Esophagus squamous epithelium (tissue), 5 donors: ENCODE measurements around the gene SIAH3. TPM values are rescaled to one million over a fixed set of nuclear protein-coding genes. Genes with fewer than 3 reads are reported as not detected.

Experiments used
- DNase-seq: peaks from one replicate; lab custom pipeline; 2025; lab: John Stamatoyannopoulos, UW
- H3K27ac ChIP-seq, 4 donors: fragments of 200-600 bp; sonication (generic); one replicate each; pipeline ENCODE4 v1.5.1; 2016 to 2019; ENCODE audit warnings: mild to moderate bottlenecking in 1 of 4
- H3K27me3 ChIP-seq, 4 donors: fragments of 200-600 bp; sonication (generic); 1 replicate in 3 of 4; 2 replicates in 1 of 4; pipeline versions ENCODE4 v1.5.1 to v1.6.0; 2017 to 2021; ENCODE audit warnings: antibody characterized with exemption in 1 of 4
- H3K36me3 ChIP-seq, 3 donors: fragments of 200-600 bp; sonication (generic); one replicate each; pipeline ENCODE4 v1.5.1; 2016 to 2019
- H3K4me1 ChIP-seq, 3 donors: fragments of 200-600 bp; sonication (generic); one replicate each; pipeline ENCODE4 v1.5.1; 2017 to 2019
- H3K4me3 ChIP-seq, 4 donors: fragments of 200-600 bp; sonication (generic); 1 replicate in 3 of 4; 2 replicates in 1 of 4; pipeline ENCODE4 v1.5.1; 2016 to 2019; ENCODE audit warnings: mild to moderate bottlenecking in 2 of 4, moderate library complexity in 1 of 4
- H3K9me3 ChIP-seq, 3 donors: fragments of 200-600 bp; sonication (generic); one replicate each; pipeline ENCODE4 v1.5.1; 2016 to 2019
- POLR2A ChIP-seq, 4 donors: fragments of 450-650 bp; IDR thresholded peaks; one replicate each; pipeline ENCODE4 v1.6.1; 2017; ENCODE audit warnings: antibody characterized with exemption in 4 of 4, mild to moderate bottlenecking in 4 of 4, moderate library complexity in 3 of 4
- WGBS, 2 donors: methylation state at CpG; one replicate each; pipeline ENCODE4 v1.1.5; 2018; 5-methylcytosine and 5-hydroxymethylcytosine counted together
- intact Hi-C: fragments of 100-400 bp; cut with DNase I; formaldehyde crosslinking; loops from one replicate; pipeline ENCODE4 v1.15.0; 2022
- total RNA-seq, 4 donors: library from RNA; depleted of rRNA; stranded (reverse); fragments of >200 nt; gene quantifications; one replicate each; pipeline ENCODE4 v1.1.0, GENCODE V29; 2016
- TF ChIP-seq, protein P1 (sequence below), 6 experiments: fragments of 450-650 bp in 4 of 6; fragments of 200-600 bp in 2 of 6; sonication (generic) in 2 of 6; IDR thresholded peaks; one replicate each; pipeline ENCODE4 v1.5.1; 2016 to 2019; ENCODE audit warnings: antibody characterized with exemption in 6 of 6, mild to moderate bottlenecking in 4 of 6, moderate library complexity in 4 of 6
- donor health status: DM: yes; HTN: yes; CAD: no.

SIAH3 gene
- total RNA-seq, 4 donors from 2014 or later = 0.09 TPM; not detected in 3

DNA sequence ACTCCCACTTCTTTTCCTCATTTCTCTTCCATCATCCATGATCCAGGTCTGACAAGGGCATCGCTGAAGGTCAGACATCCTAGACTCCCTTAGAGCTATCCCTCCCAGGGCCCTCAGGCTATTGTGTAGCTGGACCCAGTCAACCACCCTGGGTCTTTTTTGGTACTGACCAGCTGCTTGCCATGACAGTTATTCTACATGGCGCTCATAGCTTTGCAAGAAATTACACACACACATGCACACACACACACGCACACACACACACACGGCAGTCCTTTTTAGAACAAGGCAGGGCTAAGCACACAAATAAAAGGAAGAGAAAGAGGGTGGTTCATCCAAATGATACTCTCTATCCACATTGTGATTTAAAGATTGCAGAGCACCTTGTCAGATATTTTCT is 18.3 kb downstream of the SIAH3 start:
- WGBS, 2 donors = 61 to 66% methylated on average over 3 to 4 of the region's 4 CpGs
- intact Hi-C loops = no loop called here
- Histone ChIP-seq H3K27me3 (no peaks in the 10 kb centered on the region), H3K4me1 (peaks cover 9 to 38% (median 18%) of the 10 kb centered on the region in 3 donors), H3K4me3 (no peak overlapping the region), H3K27ac (peak overlapping the region in 2 of 4 donors; percentile 29 to 36), H3K36me3 (no peaks in the 10 kb centered on the region), H3K9me3 (no peaks in the 10 kb centered on the region)
- no peak for TF ChIP-seq POLR2A (IDR thresholded peaks at IDR 0.05)
- TF ChIP-seq, protein P1, sequence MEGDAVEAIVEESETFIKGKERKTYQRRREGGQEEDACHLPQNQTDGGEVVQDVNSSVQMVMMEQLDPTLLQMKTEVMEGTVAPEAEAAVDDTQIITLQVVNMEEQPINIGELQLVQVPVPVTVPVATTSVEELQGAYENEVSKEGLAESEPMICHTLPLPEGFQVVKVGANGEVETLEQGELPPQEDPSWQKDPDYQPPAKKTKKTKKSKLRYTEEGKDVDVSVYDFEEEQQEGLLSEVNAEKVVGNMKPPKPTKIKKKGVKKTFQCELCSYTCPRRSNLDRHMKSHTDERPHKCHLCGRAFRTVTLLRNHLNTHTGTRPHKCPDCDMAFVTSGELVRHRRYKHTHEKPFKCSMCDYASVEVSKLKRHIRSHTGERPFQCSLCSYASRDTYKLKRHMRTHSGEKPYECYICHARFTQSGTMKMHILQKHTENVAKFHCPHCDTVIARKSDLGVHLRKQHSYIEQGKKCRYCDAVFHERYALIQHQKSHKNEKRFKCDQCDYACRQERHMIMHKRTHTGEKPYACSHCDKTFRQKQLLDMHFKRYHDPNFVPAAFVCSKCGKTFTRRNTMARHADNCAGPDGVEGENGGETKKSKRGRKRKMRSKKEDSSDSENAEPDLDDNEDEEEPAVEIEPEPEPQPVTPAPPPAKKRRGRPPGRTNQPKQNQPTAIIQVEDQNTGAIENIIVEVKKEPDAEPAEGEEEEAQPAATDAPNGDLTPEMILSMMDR (IDR thresholded peaks at IDR 0.05) = no peak
- DNase-seq = no peak

DNA sequence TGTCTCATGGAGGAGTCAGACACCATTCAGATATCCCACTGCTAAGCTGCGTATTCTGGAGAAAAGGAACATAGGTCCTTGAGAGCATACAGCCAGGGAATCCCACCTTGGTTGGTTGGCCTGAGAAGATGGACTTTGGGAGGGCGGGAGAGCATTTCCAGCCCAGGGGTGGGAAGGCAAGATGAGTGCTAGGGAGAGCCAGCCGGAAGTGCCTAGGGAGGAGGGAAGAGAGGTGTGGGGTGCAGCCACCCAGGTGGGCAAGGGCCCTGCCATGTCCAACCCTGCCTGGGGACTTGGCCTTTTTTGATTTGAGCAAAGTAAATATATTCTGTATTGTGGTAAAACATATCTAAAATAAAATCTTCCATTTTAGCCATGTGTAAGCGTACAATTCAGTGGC is 19.7 kb downstream of the SIAH3 start:
- peaks cover 9 to 26% (median 18%) of the 10 kb centered on the region in 3 donors for H3K4me1 ChIP-seq
- 87 to 96% methylated on average over 4 of the region's 4 CpGs for WGBS, 2 donors
- no peak overlapping the region for H3K4me3 ChIP-seq
- intact Hi-C loops = no loop called here
- H3K9me3 ChIP-seq = no peaks in the 10 kb centered on the region
- no peaks in the 10 kb centered on the region for H3K27me3 ChIP-seq
- DNase-seq = no peak
- TF ChIP-seq, protein P1 (IDR thresholded peaks at IDR 0.05) = no peak
- no peak for TF ChIP-seq POLR2A (IDR thresholded peaks at IDR 0.05)
- H3K27ac ChIP-seq = no peak overlapping the region
- no peaks in the 10 kb centered on the region for H3K36me3 ChIP-seq

DNA sequence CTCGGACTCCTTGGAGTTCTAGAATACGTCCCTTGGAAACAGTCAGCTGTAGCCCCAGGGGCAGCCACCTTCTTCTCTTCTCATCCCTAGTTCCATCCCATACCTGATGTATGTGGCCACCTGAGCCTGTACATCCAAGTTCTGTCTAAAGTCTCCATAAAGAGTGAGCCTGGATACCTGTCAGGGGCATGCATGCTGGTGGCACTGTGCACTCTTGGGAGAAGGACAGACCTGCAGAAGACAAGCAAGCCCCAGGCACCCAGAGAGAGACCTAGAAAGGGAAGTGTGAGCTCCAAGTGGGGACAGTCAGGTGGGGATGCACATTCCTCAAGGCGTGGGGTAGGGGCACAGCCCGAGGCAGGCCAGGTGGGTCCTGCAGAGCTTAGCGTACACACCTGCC is 21.4 kb downstream of the SIAH3 start:
- no peak for DNase-seq
- Histone ChIP-seq H3K27me3 (no peaks in the 10 kb centered on the region), H3K9me3 (no peaks in the 10 kb centered on the region), H3K4me1 (peaks cover 9 to 33% (median 18%) of the 10 kb centered on the region in 3 donors), H3K27ac (no peak overlapping the region), H3K36me3 (no peaks in the 10 kb centered on the region), H3K4me3 (no peak overlapping the region)
- no peak for TF ChIP-seq POLR2A (IDR thresholded peaks at IDR 0.05)
- TF ChIP-seq, protein P1 (IDR thresholded peaks at IDR 0.05) = no peak
- intact Hi-C loops = no loop called here
- WGBS, 2 donors = 68 to 89% methylated on average over 2 to 5 of the region's 5 CpGs

DNA sequence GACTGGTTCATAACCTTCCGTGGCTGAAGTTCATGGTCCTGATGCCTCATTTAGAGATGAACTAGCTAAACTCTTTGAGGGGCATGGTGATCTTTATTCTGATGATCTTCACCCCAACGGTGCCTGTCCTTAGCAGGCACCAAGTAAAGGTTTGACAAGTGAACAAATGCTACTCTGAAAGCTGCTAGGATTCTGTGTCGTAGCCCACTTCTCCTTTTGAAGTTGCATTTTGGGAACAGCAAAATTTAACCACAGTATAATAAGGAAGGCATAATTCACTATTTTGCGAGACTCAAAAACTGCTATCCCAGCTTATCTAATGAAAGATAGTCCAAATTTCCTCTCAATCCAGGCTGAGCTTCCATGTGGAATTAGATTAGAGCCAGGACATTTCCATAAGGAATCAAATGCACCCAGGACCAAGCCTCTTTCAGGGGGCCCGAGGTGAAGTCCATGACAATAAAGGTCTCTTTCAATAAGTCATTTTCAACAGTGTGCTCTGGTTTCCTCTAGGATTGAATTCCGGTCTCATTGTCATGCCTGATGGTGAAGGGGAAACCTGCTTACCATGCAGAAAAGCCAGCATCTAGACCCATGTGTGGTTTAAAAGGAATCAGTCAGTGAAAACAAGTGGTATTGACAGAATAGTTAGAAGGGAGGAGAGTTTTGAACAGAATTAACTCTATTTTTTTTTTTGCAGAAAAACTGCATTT is 23.1 kb downstream of the SIAH3 start:
- no peak overlapping the region for H3K4me3 ChIP-seq
- WGBS, 2 donors = 71 to 80% methylated on average over 6 of the region's 6 CpGs
- intact Hi-C loops = no loop called here
- H3K36me3 ChIP-seq = no peaks in the 10 kb centered on the region
- no peak overlapping the region for H3K27ac ChIP-seq
- TF ChIP-seq, protein P1 (IDR thresholded peaks at IDR 0.05) = no peak
- no peak for TF ChIP-seq POLR2A (IDR thresholded peaks at IDR 0.05)
- H3K9me3 ChIP-seq = no peaks in the 10 kb centered on the region
- H3K4me1 ChIP-seq = peaks cover 0 to 27% (median 4%) of the 10 kb centered on the region in 3 donors
- DNase-seq = no peak
- no peaks in the 10 kb centered on the region for H3K27me3 ChIP-seq

DNA sequence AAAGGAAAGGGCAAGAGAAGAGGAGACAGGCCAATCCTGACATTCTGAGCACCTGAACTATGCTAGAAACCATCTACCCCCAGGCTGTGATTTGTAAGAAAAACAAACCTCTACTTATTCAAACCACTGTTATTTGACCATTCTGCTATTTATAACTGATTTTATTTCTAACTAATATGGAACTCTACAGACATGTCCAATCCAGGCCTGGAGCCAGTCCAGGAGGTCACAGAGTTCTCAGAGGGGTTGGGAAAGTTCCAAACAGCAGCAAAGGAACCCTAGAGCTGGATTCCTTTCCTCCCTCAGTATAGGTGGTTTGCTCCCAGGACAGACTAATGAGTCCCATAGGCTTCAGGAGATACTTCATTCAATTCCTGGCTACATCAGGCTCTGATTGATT is 24.2 kb downstream of the SIAH3 start:
- no peaks in the 10 kb centered on the region for H3K9me3 ChIP-seq
- DNase-seq = no peak
- intact Hi-C loops = no loop called here
- H3K4me3 ChIP-seq = no peak overlapping the region
- peaks cover 0 to 23% (median 0%) of the 10 kb centered on the region in 3 donors for H3K4me1 ChIP-seq
- TF ChIP-seq, protein P1 (IDR thresholded peaks at IDR 0.05) = no peak
- TF ChIP-seq POLR2A (IDR thresholded peaks at IDR 0.05) = no peak
- no peak overlapping the region for H3K27ac ChIP-seq
- H3K36me3 ChIP-seq = no peaks in the 10 kb centered on the region
- H3K27me3 ChIP-seq = no peaks in the 10 kb centered on the region
